ENCODE measurements around the gene ATP10B. TPM values are rescaled to one million over a fixed set of nuclear protein-coding genes. Genes with fewer than 3 reads are reported as not detected.
A peak's percentile ranks its signal among the peaks of the same experiment; 100 is the strongest.

Gene ATP10B
- total and polyA plus RNA-seq, 12 donors: 0.01 to 0.15 (median 0.04) TPM; not detected in 9

DNA sequence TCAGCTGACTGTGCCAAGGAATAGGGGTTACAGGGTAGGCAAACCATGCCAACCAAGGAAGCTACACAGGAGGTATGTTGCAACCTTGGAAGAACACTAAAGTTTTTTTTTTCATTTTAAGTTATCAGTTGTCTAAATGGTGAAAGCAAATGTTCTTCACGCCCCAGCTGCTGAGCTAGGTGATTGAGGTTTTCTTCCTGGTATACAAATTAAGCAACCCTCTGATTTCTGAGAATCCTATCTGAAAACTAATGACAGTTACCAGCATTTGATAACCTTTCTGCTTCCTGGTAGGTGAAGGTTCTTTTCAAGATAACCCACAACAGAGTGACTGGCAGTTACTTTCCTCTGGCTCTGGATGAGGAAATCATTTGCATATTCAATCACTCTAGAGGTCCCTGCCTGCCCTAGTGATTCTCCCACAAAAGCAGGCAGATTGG is 194.9 kb downstream of the ATP10B start:
- Histone ChIP-seq H3K9me3 (no peaks in the 10 kb centered on the region), H3K4me1 (no peaks in the 10 kb centered on the region)

DNA sequence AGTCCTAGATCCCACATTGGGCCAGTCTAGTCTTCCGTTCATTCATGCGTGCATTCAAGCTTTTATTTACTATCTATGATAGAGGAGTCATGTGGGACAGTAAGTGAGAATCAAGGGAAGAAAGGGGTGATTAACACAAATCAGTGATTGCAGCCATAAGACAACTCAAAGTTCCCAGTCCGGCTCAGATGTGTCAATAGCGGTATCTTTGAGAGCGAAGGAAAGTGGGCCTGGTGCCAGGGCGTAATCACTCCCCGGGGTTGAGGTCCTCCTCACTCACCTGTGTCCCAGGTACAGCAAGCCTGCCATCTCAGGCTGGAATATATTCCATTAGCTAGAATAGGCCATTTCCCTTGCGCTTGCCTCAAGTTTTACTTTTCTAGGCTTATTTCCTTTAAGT is 196.3 kb downstream of the ATP10B start:
- DNase-seq (no peak), ATAC-seq (no peak)
- peaks cover 0 to 6% (median 0%) of the 10 kb centered on the region in 7 donors for H3K27me3 ChIP-seq
- intact Hi-C loops (cut with DNase I): no loop called here
- no peaks in the 10 kb centered on the region for H3K36me3 ChIP-seq
- H3K4me1 ChIP-seq: no peaks in the 10 kb centered on the region
- 90 to 91% methylated on average over 8 of the region's 8 CpGs for WGBS, 2 donors
- no peak overlapping the region for H3K4me3 ChIP-seq
- TF ChIP-seq, protein P1, sequence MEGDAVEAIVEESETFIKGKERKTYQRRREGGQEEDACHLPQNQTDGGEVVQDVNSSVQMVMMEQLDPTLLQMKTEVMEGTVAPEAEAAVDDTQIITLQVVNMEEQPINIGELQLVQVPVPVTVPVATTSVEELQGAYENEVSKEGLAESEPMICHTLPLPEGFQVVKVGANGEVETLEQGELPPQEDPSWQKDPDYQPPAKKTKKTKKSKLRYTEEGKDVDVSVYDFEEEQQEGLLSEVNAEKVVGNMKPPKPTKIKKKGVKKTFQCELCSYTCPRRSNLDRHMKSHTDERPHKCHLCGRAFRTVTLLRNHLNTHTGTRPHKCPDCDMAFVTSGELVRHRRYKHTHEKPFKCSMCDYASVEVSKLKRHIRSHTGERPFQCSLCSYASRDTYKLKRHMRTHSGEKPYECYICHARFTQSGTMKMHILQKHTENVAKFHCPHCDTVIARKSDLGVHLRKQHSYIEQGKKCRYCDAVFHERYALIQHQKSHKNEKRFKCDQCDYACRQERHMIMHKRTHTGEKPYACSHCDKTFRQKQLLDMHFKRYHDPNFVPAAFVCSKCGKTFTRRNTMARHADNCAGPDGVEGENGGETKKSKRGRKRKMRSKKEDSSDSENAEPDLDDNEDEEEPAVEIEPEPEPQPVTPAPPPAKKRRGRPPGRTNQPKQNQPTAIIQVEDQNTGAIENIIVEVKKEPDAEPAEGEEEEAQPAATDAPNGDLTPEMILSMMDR (IDR thresholded peaks at IDR 0.05): no peak
- no peaks in the 10 kb centered on the region for H3K9me3 ChIP-seq
- H3K27ac ChIP-seq: no peak overlapping the region

More for the DNA sequence above, 194.9 kb downstream of the ATP10B start:
- no peak for DNase-seq
- intact Hi-C loops (cut with DNase I): no loop called here
- H3K4me3 ChIP-seq: no peak overlapping the region
- ATAC-seq: no peak
- no peaks in the 10 kb centered on the region for H3K36me3 ChIP-seq
- 45 to 73% methylated on average over 1 of the region's 1 CpG for WGBS, 2 donors
- H3K27me3 ChIP-seq: peaks cover 0 to 6% (median 0%) of the 10 kb centered on the region in 7 donors
- TF ChIP-seq, protein P1 (IDR thresholded peaks at IDR 0.05): no peak
- H3K27ac ChIP-seq: no peak overlapping the region

DNA sequence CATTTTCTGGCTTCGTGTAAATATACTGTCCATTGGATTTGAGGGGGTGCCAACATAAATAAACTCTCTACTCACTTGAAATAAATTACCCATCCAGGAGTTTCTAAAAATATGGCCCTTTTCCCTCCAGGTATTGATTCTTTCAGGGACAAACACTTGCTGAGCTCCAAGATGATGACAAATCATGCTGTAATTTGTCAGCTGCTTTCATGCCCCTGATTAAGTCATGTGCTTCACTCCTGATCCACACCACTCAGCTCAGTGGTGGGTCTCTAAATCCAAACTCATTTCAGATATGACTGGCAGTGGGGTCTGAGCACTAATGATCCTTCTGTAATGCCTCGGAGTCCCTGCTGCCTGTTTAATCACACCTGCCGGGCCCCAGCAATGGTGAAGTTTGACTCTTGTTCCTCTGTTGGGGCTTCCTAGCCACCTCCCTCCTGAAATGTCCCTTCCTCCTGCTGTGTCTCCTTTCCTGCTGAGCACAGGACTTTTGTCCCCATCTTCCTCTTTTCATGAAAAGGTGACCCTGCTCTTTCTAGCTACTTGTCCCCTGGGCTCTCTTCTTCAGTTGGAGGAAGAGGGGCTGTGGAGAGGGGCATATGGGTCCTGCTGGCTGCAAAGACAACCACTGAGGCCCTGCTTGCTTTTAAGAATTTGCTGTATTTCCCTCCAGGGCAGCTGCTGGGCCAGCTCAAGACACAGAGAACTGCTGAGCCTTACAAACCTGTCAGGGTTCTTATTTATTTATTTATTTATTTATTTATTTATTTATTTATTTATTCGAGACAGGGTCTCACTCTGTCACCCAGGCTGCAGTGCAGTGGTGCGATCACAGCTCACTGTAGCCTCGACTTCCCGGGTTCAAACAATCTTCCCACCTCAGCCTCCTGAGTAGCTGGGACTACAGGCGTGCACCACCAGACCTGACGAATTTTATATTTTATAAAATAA is 200.0 kb downstream of the ATP10B start:
- WGBS, 2 donors: 87 to 88% methylated on average over 9 of the region's 9 CpGs
- intact Hi-C loops (cut with DNase I): no loop called here
- H3K27ac ChIP-seq: no peak overlapping the region

DNA sequence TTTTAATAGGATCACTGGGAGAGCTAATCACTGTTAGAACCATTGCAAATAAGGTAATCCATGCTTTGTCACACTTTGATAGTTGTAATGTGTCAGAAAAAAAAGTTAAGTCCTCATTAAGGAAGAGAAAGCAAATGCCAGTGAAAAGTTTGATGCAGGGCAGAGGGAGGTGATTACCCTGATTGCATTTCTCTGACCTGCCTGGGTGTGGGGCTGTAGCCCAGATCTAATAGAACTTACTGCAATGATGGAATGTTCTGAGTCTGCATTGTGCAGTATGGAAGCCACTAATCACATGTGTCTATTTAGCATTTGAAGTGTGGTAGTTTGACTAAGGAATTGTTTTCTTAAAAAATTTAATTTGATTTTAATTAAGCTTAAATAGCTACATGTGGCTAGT is 202.7 kb downstream of the ATP10B start:
- H3K9me3 ChIP-seq: no peaks in the 10 kb centered on the region
- no peak overlapping the region for H3K4me3 ChIP-seq
- TF ChIP-seq, protein P1 (IDR thresholded peaks at IDR 0.05): peak in 2 of 9 donors; percentile 10 to 22
- no peak overlapping the region for H3K27ac ChIP-seq
- ATAC-seq (no peak), DNase-seq (no peak)
- intact Hi-C loops (cut with DNase I): no loop called here
- H3K4me1 ChIP-seq: no peaks in the 10 kb centered on the region
- no peaks in the 10 kb centered on the region for H3K27me3 ChIP-seq
- no peaks in the 10 kb centered on the region for H3K36me3 ChIP-seq

More for the DNA sequence above, 200.0 kb downstream of the ATP10B start:
- no peaks in the 10 kb centered on the region for H3K27me3 ChIP-seq
- no peaks in the 10 kb centered on the region for H3K9me3 ChIP-seq
- ATAC-seq (no peak), DNase-seq (no peak)
- H3K36me3 ChIP-seq: no peaks in the 10 kb centered on the region
- TF ChIP-seq, protein P1 (IDR thresholded peaks at IDR 0.05): no peak
- no peak overlapping the region for H3K4me3 ChIP-seq
- H3K4me1 ChIP-seq: no peaks in the 10 kb centered on the region
